HepG2 (cell line): ENCODE measurements around the gene NEURL2. TPM values are rescaled to one million over a fixed set of nuclear protein-coding genes. Genes with fewer than 3 reads are reported as not detected.
A peak's percentile ranks its signal among the peaks of the same experiment; 100 is the strongest.

Source experiments
- BCLAF1 ChIP-seq: fragments of 450-650 bp; IDR thresholded peaks from 2 replicates; pipeline ENCODE4 v1.6.1; 2017; ENCODE audit warnings: mild to moderate bottlenecking
- DPF2 ChIP-seq: sonication (generic); formaldehyde crosslinking; IDR thresholded peaks from 2 replicates; pipeline ENCODE4 v1.4.0; 2020; ENCODE audit warnings: mild to moderate bottlenecking, low read depth, missing genetic modification reagents, borderline replicate concordance
- DZIP1 ChIP-seq: sonication (generic); formaldehyde crosslinking; IDR thresholded peaks from 2 replicates; pipeline ENCODE4 v1.5.0; 2020; ENCODE audit warnings: mild to moderate bottlenecking, missing genetic modification reagents
- ELF4 ChIP-seq: sonication (generic); formaldehyde crosslinking; IDR thresholded peaks from 2 replicates; pipeline ENCODE4 v1.5.0; 2020; ENCODE audit warnings: missing genetic modification reagents, mild to moderate bottlenecking, moderate library complexity, borderline replicate concordance
- FOXA3 ChIP-seq: IDR thresholded peaks from 2 replicates; pipeline ENCODE4 v1.6.1; 2016; ENCODE audit warnings: missing genetic modification reagents, missing compliant biosample characterization
- NR2C2 ChIP-seq: sonication (generic); formaldehyde crosslinking; IDR thresholded peaks from 2 replicates; pipeline ENCODE4 v1.4.0; 2020; ENCODE audit warnings: missing genetic modification reagents, mild to moderate bottlenecking, moderate library complexity, borderline replicate concordance
- NR2F1 ChIP-seq, 2 experiments: fragments of 450-650 bp in 1 of 2; formaldehyde crosslinking in 1 of 2; IDR thresholded peaks; 2 replicates each; pipeline versions ENCODE4 v1.5.0 to v1.6.1; 2016 to 2020; ENCODE audit warnings: mild to moderate bottlenecking in 1 of 2, missing compliant biosample characterization in 1 of 2, missing genetic modification reagents in 1 of 2, moderate library complexity in 1 of 2
- RFX3 ChIP-seq: IDR thresholded peaks from 2 replicates; pipeline ENCODE4 v1.6.1; 2016; ENCODE audit warnings: missing biosample characterization, missing genetic modification reagents
- RNF219 ChIP-seq: sonication (generic); formaldehyde crosslinking; IDR thresholded peaks from 2 replicates; pipeline ENCODE4 v1.5.0; 2020; ENCODE audit warnings: mild to moderate bottlenecking, missing genetic modification reagents
- SALL1 ChIP-seq: sonication (generic); formaldehyde crosslinking; IDR thresholded peaks from 2 replicates; pipeline ENCODE4 v1.8.0; 2022; ENCODE audit warnings: mild to moderate bottlenecking, missing genetic modification reagents
- SRSF4 ChIP-seq: fragments of 200-400 bp; formaldehyde crosslinking; IDR thresholded peaks from one replicate; pipeline ENCODE4 v1.6.1; 2018; ENCODE audit warnings: mild to moderate bottlenecking, low read depth, low read length, moderate library complexity; ENCODE audit not compliant: poor library complexity, severe bottlenecking
- ZBED4 ChIP-seq: sonication (generic); formaldehyde crosslinking; IDR thresholded peaks from 2 replicates; pipeline ENCODE4 v1.4.0; 2020; ENCODE audit warnings: missing genetic modification reagents, borderline replicate concordance
- ZNF101 ChIP-seq: sonication (generic); formaldehyde crosslinking; IDR thresholded peaks from 2 replicates; pipeline ENCODE4 v1.4.0; 2020; ENCODE audit warnings: mild to moderate bottlenecking, low read depth, missing genetic modification reagents, borderline replicate concordance
- ZNF251 ChIP-seq: sonication (generic); formaldehyde crosslinking; IDR thresholded peaks from 2 replicates; pipeline ENCODE4 v1.9.0; 2021; ENCODE audit warnings: mild to moderate bottlenecking, missing genetic modification reagents
- ZNF430 ChIP-seq: sonication (generic); formaldehyde crosslinking; IDR thresholded peaks from 2 replicates; pipeline ENCODE4 v1.9.0; 2021; ENCODE audit warnings: mild to moderate bottlenecking, missing genetic modification reagents
- ZNF792 ChIP-seq: IDR thresholded peaks from 2 replicates; pipeline ENCODE4 v1.6.1; 2016
- polyA plus RNA-seq, 8 experiments: library from polyadenylated mRNA; depleted of rRNA in 3 of 8; stranded (reverse) in 7 of 8; unstranded in 1 of 8; fragments of >200 nt; fragmentation: Illumina TruSeq in 4 of 8; extraction: Trizol in 4 of 8; gene quantifications; 2 replicates each; pipeline versions ENCODE4 v1.2.1 to v1.2.3, GENCODE V29; 2011 to 2016; ENCODE audit warnings: low read depth in 4 of 8, missing spikeins in 1 of 8, mixed read lengths in 1 of 8; ENCODE audit not compliant: insufficient read depth in 1 of 8
- total RNA-seq, 5 experiments: library from RNA; depleted of rRNA; stranded (reverse); fragments of >200 nt; fragmentation: Illumina TruSeq; extraction: Trizol; gene quantifications; 2 replicates each; pipeline ENCODE4 v1.2.3, GENCODE V29; 2016; ENCODE audit warnings: low read depth in 1 of 5

Gene NEURL2
- total and polyA plus RNA-seq, 2 of the 13 experiments (the other 11 are each of a cell fraction or from before 2014, with no cell fraction given): 7.2 to 9.7 TPM

GRCh38 chr20:45925821-45926506 lies 35.0 kb upstream of the NEURL2 start (continued):
- TF ChIP-seq DZIP1 (CRISPR knock-in tag): no peak
- TF ChIP-seq ZNF792 (CRISPR knock-in tag): no peak
- TF ChIP-seq NR2C2: no peak
- no peak for TF ChIP-seq NR2F1 (CRISPR knock-in tag; IDR thresholded peaks at IDR 0.05)
- TF ChIP-seq ELF4 (CRISPR knock-in tag): no peak
- no peak for TF ChIP-seq RFX3 (CRISPR knock-in tag)
- TF ChIP-seq SRSF4: no peak
- TF ChIP-seq BCLAF1: no peak
- no peak for TF ChIP-seq ZNF430 (CRISPR knock-in tag)
- no peak for TF ChIP-seq ZNF251
- TF ChIP-seq FOXA3: peak; percentile 45
- no peak for TF ChIP-seq RNF219 (CRISPR knock-in tag)
- TF ChIP-seq ZBED4 (CRISPR knock-in tag): no peak
- TF ChIP-seq DPF2 (CRISPR knock-in tag): no peak
- TF ChIP-seq ZNF101 (CRISPR knock-in tag): no peak
- peak; percentile 57 for TF ChIP-seq SALL1 (CRISPR knock-in tag)
